Bronchial epithelial cell (primary cell): ENCODE results near the gene SEMA6B. TPM values are rescaled to one million over a fixed set of nuclear protein-coding genes. Genes with fewer than 3 reads are reported as not detected.

Experiments
- DNase-seq: peaks from one replicate; pipeline ENCODE4 v3.0.0-alpha.2; 2010; ENCODE audit warnings: low read depth
- FAIRE-seq: peaks from 2 replicates; lab custom pipeline; 2011; peaks lifted over from hg19 to GRCh38; lab: Jason Lieb, UNC
- H3K27me3 ChIP-seq: 2 replicates; pipeline ENCODE4 v1.5.1; 2011; ENCODE audit warnings: low read length; ENCODE audit not compliant: control insufficient read depth, insufficient read depth
- H3K36me3 ChIP-seq: 2 replicates; pipeline ENCODE4 v1.5.1; 2011; ENCODE audit warnings: low read length; ENCODE audit not compliant: control insufficient read depth, insufficient read depth
- H3K4me3 ChIP-seq: 2 replicates; pipeline ENCODE4 v1.5.1; 2011; ENCODE audit warnings: mild to moderate bottlenecking, low read depth, low read length, control low read depth
- CTCF ChIP-seq: IDR thresholded peaks from 2 replicates; pipeline ENCODE4 v1.5.1; 2011; ENCODE audit warnings: mild to moderate bottlenecking, moderate library complexity, low read length, control low read depth, inconsistent platforms; ENCODE audit not compliant: insufficient read depth, severe bottlenecking
- total RNA-seq: library from RNA; depleted of rRNA; stranded (reverse); fragments of >200 nt; gene quantifications from 2 replicates; pipeline ENCODE4 v1.2.1, GENCODE V29; 2014

The SEMA6B gene
- total RNA-seq, 1 donor from 2014 or later: under 0.01 TPM

- H3K4me3 ChIP-seq: no peak overlapping the region
- H3K36me3 ChIP-seq: no peaks in the 10 kb centered on the region
- no peak for TF ChIP-seq CTCF
- H3K27me3 ChIP-seq: peaks cover 3% of the 10 kb centered on the region
- DNase-seq: no peak
- no peak for FAIRE-seq
Measured at GRCh38 chr19:4602173-4602788, 42.8 kb upstream of the SEMA6B start.

DNA sequence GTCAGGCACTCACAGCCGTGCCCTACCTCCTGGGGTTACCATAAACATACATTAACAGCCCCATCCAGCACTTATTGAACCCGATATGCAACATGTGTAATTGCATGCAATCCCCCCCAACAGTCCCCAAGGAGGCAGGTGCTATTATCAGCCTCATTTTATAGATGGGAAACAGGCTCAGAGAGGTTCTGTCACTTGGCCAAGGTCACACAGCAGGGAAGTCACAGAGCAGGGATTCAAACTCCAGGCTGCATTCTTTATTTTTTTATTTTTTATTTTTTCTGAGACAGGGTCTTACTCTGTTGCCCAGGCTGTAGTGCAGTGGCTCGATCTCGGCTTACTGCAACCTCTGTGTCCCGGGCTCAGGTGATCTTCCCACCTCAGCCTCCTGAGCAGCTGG is 41.4 kb upstream of the SEMA6B start:
- Histone ChIP-seq H3K4me3 (no peak overlapping the region), H3K27me3 (peaks cover 3% of the 10 kb centered on the region), H3K36me3 (no peaks in the 10 kb centered on the region)
- no peak for TF ChIP-seq CTCF
- DNase-seq (no peak), FAIRE-seq (no peak)

DNA sequence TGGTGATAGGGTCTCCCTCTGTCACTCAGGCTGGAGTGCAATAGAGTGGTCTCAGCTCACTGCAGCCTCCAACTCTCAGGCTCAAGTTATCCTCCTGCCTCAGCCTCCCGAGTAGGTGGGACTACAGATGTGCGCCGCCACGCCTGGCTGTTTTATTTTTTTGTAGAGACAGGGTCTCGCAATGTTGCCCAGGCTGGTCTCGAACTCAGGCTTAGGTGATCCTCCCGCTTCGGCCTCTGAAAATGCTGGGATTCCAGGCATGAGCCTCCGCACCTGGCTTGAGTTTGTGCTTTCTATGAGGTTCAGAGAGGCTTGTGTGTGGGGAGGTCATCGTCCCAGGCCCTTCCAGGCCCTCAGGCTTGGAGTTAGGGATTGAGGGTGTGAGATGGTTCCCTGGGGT is 40.6 kb upstream of the SEMA6B start:
- peaks cover 3% of the 10 kb centered on the region for H3K27me3 ChIP-seq

GRCh38 chr19:4598712-4599111 is 39.2 kb upstream of the SEMA6B start:
- TF ChIP-seq CTCF: no peak
- Histone ChIP-seq H3K36me3 (no peaks in the 10 kb centered on the region), H3K27me3 (peaks cover 3% of the 10 kb centered on the region), H3K4me3 (no peak overlapping the region)
- no peak for FAIRE-seq
- no peak for DNase-seq

More for the DNA sequence above, 40.6 kb upstream of the SEMA6B start:
- no peak overlapping the region for H3K4me3 ChIP-seq
- no peaks in the 10 kb centered on the region for H3K36me3 ChIP-seq
- no peak for TF ChIP-seq CTCF
- DNase-seq (no peak), FAIRE-seq (no peak)

GRCh38 chr19:4597975-4598671 is 38.6 kb upstream of the SEMA6B start:
- H3K4me3 ChIP-seq: no peak overlapping the region
- FAIRE-seq (no peak), DNase-seq (peak; percentile 8)
- TF ChIP-seq CTCF: no peak
- H3K27me3 ChIP-seq: peaks cover 3% of the 10 kb centered on the region
- H3K36me3 ChIP-seq: no peaks in the 10 kb centered on the region
